PC-3 (cell line): ENCODE data around the gene CYP2R1. TPM values are rescaled to one million over a fixed set of nuclear protein-coding genes. Genes with fewer than 3 reads are reported as not detected.
"Not testable (repeated sequence)": the region's sequence is repeated elsewhere in the genome, so short reads cannot be mapped to it uniquely, and the experiment has no call there.

Experiments
- ATAC-seq: fragments of 200-7000 bp; cut with Tn5 transposase; 2 replicates; pipeline ENCODE4 v1.9.1; 2020; ENCODE audit warnings: mild to moderate bottlenecking, moderate library complexity
- BruUV-seq: library from RNA; stranded (reverse); fragments of 400-500 nt; replicated peaks from 2 replicates; lab custom pipeline; 2021; lab: Mats Ljungman, UMichigan
- CTCF ChIA-PET: fragments of 300-600 bp; sonication (Branson Sonifier 250); formaldehyde crosslinking; loops from one replicate; lab custom pipeline; 2022; ENCODE audit warnings: antibody characterized with exemption; lab: Charles Lee
- POLR2A ChIA-PET: fragments of 300-600 bp; sonication (Branson Sonifier 250); formaldehyde crosslinking; loops from one replicate; lab custom pipeline; 2022; ENCODE audit warnings: antibody characterized with exemption; ENCODE audit not compliant: unreplicated experiment; lab: Charles Lee
- DNase-seq: peaks from one replicate; pipeline ENCODE4 v3.0.0-alpha.2; 2015
- H2AFZ ChIP-seq: fragments of 300-600 bp; sonication (generic); 2 replicates; pipeline ENCODE4 v1.6.0; 2016; ENCODE audit warnings: antibody characterized with exemption, low read length
- H3F3A ChIP-seq: fragments of 300-600 bp; sonication (generic); one replicate; pipeline ENCODE4 v1.6.0; 2017; ENCODE audit warnings: antibody characterized with exemption, low read length, control low read depth, mild to moderate bottlenecking; ENCODE audit not compliant: unreplicated experiment
- H3K27ac ChIP-seq: fragments of 300-600 bp; sonication (generic); 2 replicates; pipeline ENCODE4 v1.5.1; 2016; ENCODE audit warnings: mild to moderate bottlenecking, low read length
- H3K27me3 ChIP-seq: fragments of 300-600 bp; sonication (generic); 2 replicates; pipeline ENCODE4 v1.6.1; 2016; ENCODE audit warnings: low read length, mixed read lengths
- H3K36me3 ChIP-seq: fragments of 300-600 bp; sonication (generic); 2 replicates; pipeline ENCODE4 v1.6.1; 2016; ENCODE audit warnings: low read depth, mixed run types, low read length, mixed read lengths
- H3K4me1 ChIP-seq: fragments of 300-600 bp; sonication (generic); 2 replicates; pipeline ENCODE4 v1.5.1; 2016; ENCODE audit warnings: low read length; ENCODE audit not compliant: insufficient read depth
- H3K4me2 ChIP-seq: fragments of 300-600 bp; sonication (generic); 2 replicates; pipeline ENCODE4 v1.6.0; 2016; ENCODE audit warnings: low read length
- H3K4me3 ChIP-seq: fragments of 300-600 bp; sonication (generic); 2 replicates; pipeline ENCODE4 v1.5.1; 2016; ENCODE audit warnings: mild to moderate bottlenecking, low read length, mixed read lengths
- H3K79me2 ChIP-seq: fragments of 300-600 bp; sonication (generic); 2 replicates; pipeline ENCODE4 v1.6.1; 2017; ENCODE audit warnings: low read length, mixed read lengths
- H3K9ac ChIP-seq: fragments of 300-600 bp; sonication (generic); 2 replicates; pipeline ENCODE4 v1.6.0; 2016; ENCODE audit warnings: mild to moderate bottlenecking, low read length
- H3K9me2 ChIP-seq: fragments of 300-600 bp; sonication (generic); replicated peaks from 2 replicates; pipeline ENCODE4 v1.6.1; 2016; ENCODE audit warnings: mixed run types, low read length, mixed read lengths
- H3K9me3 ChIP-seq: fragments of 300-600 bp; sonication (generic); 2 replicates; pipeline ENCODE4 v1.6.1; 2016; ENCODE audit warnings: low read length, mixed read lengths
- H4K20me1 ChIP-seq: fragments of 300-600 bp; sonication (generic); 2 replicates; pipeline ENCODE4 v1.6.1; 2016; ENCODE audit warnings: low read length, mixed read lengths
- CTCF ChIP-seq: fragments of 300-600 bp; sonication (generic); conservative IDR thresholded peaks from 2 replicates; pipeline ENCODE4 v1.5.1; 2017; ENCODE audit warnings: antibody characterized with exemption, low read depth, mild to moderate bottlenecking, low read length
- EZH2 ChIP-seq: fragments of 300-600 bp; sonication (generic); IDR thresholded peaks from one replicate; pipeline ENCODE4 v1.6.1; 2017; ENCODE audit warnings: antibody characterized with exemption, mild to moderate bottlenecking, low read length; ENCODE audit not compliant: unreplicated experiment
- EZH2phosphoT487 ChIP-seq: fragments of 300-600 bp; sonication (generic); IDR thresholded peaks from 2 replicates; pipeline ENCODE4 v1.6.1; 2018; ENCODE audit warnings: mild to moderate bottlenecking, antibody characterized with exemption, low read length, borderline replicate concordance
- intact Hi-C: fragments of 100-400 bp; cut with micrococcal nuclease; formaldehyde crosslinking; loops from 2 replicates; pipeline ENCODE4 v1.9.0; 2023
- total RNA-seq: library from RNA; depleted of rRNA; stranded (reverse); fragments of >200 nt; gene quantifications from 2 replicates; pipeline ENCODE4 v1.2.3, GENCODE V29; 2014

Gene CYP2R1
- total RNA-seq, 1 experiment from 2014 or later: 7.5 TPM

- BruUV-seq: no TSS peak
These were observed 7.3 kb downstream of the CYP2R1 start for GRCh38 chr11:14884667-14885273.

GRCh38 chr11:14883683-14884082, 8.3 kb downstream of the CYP2R1 start:
- H3K9me2 ChIP-seq, BruUV-seq, POLR2A ChIA-PET, DNase-seq, H2AFZ ChIP-seq, CTCF ChIA-PET, H3K4me3 ChIP-seq, H3K9ac ChIP-seq, H3K36me3 ChIP-seq, H3K4me1 ChIP-seq, H4K20me1 ChIP-seq, H3K4me2 ChIP-seq, H3K79me2 ChIP-seq, H3K9me3 ChIP-seq, ATAC-seq, intact Hi-C loops, H3F3A ChIP-seq, H3K27ac ChIP-seq, H3K27me3 ChIP-seq: not testable (repeated sequence)

More at GRCh38 chr11:14884667-14885273, 7.3 kb downstream of the CYP2R1 start:
- TF ChIP-seq EZH2phosphoT487 (no peak), EZH2 (no peak), CTCF (no peak)
- intact Hi-C loops: no loop called here
- Histone ChIP-seq H4K20me1 (no peaks in the 10 kb centered on the region), H3K36me3 (no peaks in the 10 kb centered on the region), H3K4me1 (no peaks in the 10 kb centered on the region), H3K9ac (no peak overlapping the region), H3K9me3 (no peaks in the 10 kb centered on the region), H3K4me3 (no peak overlapping the region), H3K27me3 (no peaks in the 10 kb centered on the region), H3K4me2 (no peak overlapping the region), H3K79me2 (0 out of 2 replicates have a peak, but pooled peaks cover 2% of the 10 kb centered on the region), H2AFZ (no peak overlapping the region), H3K27ac (no peak overlapping the region), H3K9me2 (no peaks in the 10 kb centered on the region), H3F3A (no peaks in the 10 kb centered on the region)
- DNase-seq (no peak), ATAC-seq (no peak)
- ChIA-PET CTCF (no interaction called here), POLR2A (no interaction called here)

GRCh38 chr11:14882196-14882595, 9.8 kb downstream of the CYP2R1 start:
- DNase-seq (no peak), ATAC-seq (no peak)
- Histone ChIP-seq H3K9me2 (no peaks in the 10 kb centered on the region), H3K27ac (no peak overlapping the region), H3K9me3 (no peaks in the 10 kb centered on the region), H3K4me3 (no peak overlapping the region), H2AFZ (no peak overlapping the region), H3K79me2 (no peaks in the 10 kb centered on the region), H3F3A (no peaks in the 10 kb centered on the region), H3K36me3 (no peaks in the 10 kb centered on the region), H3K9ac (no peak overlapping the region), H3K4me2 (no peak overlapping the region), H3K27me3 (no peaks in the 10 kb centered on the region), H4K20me1 (no peaks in the 10 kb centered on the region), H3K4me1 (no peaks in the 10 kb centered on the region)
- TF ChIP-seq CTCF: no peak
- intact Hi-C loops: no loop called here
- no TSS peak for BruUV-seq
- CTCF ChIA-PET: no interaction called here
- POLR2A ChIA-PET: no interaction called here
